NCI-H526 (cell line): ENCODE data around the gene BID.
A peak's percentile ranks its signal among the peaks of the same experiment; 100 is the strongest.
"Not testable (repeated sequence)": the region's sequence is repeated elsewhere in the genome, so short reads cannot be mapped to it uniquely, and the experiment has no call there.

Source experiments
- DNase-seq, 2 experiments: peaks; one replicate each; lab custom pipeline; 2025; lab: John Stamatoyannopoulos, UW

The BID gene

DNA sequence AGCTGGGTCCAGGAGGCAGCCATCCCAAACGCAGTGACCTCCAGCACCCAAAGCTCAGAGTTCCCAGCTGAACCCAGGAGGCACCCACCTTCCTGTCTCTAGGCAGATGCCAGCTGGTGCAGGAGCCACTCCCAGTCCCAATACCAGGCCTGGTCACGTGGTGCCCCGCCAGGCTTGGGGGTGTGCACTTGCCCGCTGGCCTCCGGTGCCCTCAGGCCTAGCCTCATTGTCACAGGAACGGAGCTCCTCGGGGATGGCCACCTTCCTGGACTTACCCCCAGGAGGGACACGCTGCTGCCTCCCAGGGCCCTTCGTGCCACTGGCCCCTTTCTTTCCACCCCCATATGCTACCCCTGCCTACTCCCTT is 4.6 kb downstream of the BID start:
- no peak for DNase-seq

GRCh38 chr22:17769013-17769715 is 5.1 kb downstream of the BID start:
- no peak for DNase-seq

DNA sequence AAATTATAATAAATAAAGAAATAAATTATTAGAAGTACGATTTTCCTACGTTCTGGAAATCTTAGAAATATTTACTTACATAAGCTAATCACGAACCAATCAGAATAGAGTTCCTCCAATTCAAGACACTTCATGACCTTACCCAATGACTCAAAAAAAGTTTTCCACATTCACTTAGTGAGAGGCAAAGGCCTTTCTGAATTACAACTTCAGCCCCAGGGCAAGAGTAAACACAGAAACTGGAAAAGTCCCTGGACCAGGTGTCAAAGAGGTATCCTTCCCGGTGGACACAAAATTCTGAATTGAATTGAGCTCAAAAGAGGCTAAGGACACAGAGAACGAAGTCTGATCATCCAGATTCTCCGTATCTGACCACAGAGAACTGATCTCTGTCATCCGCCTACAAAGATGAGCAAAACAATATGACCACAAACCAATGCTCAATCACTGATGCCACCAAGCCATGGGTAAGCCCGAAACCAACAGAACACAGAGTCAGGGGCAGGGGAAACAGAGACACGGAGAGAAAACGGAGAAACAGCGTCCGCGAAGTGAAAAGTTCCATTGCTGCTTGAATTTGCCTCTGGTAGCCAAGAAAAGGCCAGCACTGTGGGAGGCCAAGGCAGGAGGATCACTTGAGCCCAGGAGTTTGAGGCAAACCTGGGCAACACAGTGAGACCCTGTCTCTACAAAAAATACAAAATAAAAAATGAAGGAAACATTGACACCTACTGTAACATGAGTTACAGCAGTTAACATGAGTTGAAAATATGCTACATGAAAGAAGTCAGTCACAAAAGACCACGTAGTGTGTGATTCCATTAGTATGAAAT is 6.8 kb downstream of the BID start:
- no peak for DNase-seq

DNA sequence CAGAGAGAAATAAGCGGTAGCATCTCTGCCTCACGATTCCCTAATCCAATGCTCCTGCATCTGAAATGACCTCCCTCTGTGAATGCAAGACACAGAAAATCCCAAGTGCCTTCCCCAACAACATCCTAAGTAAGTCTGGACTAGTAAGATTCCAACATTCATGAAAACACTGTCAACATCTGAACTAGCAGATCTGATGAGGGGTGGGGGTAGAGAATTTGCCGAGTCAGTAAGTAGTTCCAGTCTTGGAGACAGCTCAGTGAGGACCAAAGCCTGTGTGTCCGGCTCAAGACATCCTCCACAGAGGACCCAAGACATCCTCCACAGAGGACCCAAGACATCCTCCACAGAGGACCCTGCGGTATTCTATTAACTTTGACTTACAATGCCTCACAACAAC is 9.4 kb downstream of the BID start:
- not testable (repeated sequence) for DNase-seq

- DNase-seq = no peak
These were observed 10.2 kb downstream of the BID start for GRCh38 chr22:17764036-17764435.

- DNase-seq = not testable (repeated sequence)
These were observed 10.8 kb downstream of the BID start for GRCh38 chr22:17763442-17763841.

GRCh38 chr22:17761138-17761488 is 13.2 kb downstream of the BID start:
- no peak for DNase-seq

- DNase-seq = peak in 1 of 2 experiments; percentile 31
These were observed 19.9 kb downstream of the BID start for GRCh38 chr22:17754233-17754925.

DNA sequence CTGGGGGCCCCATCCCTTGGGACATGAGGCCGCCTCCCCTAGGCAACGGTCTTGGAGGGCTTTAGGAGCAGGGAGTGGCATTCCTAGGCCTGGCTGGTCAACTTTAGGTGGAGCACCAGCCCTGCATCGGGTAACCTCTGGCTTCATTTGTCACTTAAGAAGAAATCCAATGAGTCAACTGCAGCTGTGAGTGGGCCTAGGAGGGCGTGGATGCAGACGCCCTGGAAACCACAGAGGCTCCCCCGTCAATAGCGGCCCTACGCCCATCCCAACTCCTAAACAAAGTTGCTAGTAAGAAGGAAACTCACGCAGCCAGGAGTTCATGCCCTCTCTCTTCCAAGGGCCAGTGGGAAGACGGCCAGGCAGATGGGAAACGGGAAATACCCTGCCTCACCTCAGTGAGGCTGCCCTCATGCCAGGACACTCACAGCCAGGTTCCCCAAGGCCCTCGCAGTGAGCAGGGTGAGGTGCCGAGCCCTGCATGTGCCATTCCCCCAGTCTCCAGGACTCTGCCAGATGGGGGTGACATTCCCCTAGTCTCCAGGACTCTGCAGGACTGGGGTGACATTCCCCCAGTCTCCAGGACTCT is 20.8 kb downstream of the BID start:
- no peak for DNase-seq

DNA sequence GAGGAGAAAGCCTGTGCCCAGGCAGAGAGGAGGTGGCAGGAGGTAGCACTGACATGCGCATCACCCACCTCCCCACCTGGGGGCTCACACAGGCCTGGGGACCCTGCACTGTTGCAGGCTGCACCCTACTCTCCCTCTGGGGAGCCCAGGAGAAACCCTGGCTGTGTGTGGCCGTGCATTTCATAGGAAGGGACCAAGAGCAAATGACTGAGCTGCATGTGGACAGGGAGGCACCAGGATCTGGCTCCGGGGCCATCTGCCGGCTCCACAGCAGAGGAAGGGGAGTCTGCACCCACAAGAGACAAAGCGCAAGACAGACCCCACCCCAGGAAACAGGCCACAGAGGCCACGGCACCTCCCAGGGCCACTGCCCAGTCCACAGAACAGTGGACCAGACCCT is 22.7 kb downstream of the BID start:
- DNase-seq = no peak

- DNase-seq = no peak
These were observed 24.5 kb downstream of the BID start for GRCh38 chr22:17749605-17750395.

- peak in 1 of 2 experiments; percentile 31 for DNase-seq
These were observed 25.5 kb downstream of the BID start for GRCh38 chr22:17748555-17749353.

- no peak for DNase-seq
These were observed 27.4 kb downstream of the BID start for GRCh38 chr22:17746916-17747315.

DNA sequence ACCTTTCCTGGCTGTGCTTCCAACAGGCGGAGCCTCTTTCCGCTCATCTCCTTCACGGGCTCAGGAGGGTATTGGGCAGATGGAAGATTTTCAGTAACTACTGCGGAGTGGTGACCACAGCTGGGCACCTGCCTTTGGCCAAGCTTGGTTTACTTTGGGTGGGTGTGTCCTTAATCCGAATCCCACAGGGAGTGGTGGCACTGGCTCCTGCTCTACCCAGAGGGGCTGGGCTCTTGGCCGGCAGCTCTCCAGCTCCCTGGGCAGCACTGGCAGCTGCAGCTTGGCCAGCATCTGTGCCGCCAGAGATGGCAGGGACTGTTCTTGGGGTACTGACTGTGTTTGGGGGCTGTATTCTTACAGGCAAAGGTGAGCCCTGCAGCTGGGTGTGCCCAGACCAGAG is 29.8 kb downstream of the BID start:
- DNase-seq = no peak

- no peak for DNase-seq
These were observed 30.4 kb downstream of the BID start for GRCh38 chr22:17743661-17744411.

GRCh38 chr22:17742527-17742902 is 31.8 kb downstream of the BID start:
- peak; percentile 42 to 81 for DNase-seq

- no peak for DNase-seq
These were observed 32.3 kb downstream of the BID start for GRCh38 chr22:17741866-17742526.

- DNase-seq = no peak
These were observed 34.9 kb downstream of the BID start for GRCh38 chr22:17739196-17739975.
